HG03442 (cell line): ENCODE results near the gene ZNF587.
"Not testable (repeated sequence)": the region's sequence is repeated elsewhere in the genome, so short reads cannot be mapped to it uniquely, and the experiment has no call there.

Source experiments
- ATAC-seq: cut with Tn5 transposase; IDR thresholded peaks from one replicate; pipeline ENCODE4 v1.9.1; 2021; ENCODE audit warnings: mild to moderate bottlenecking, moderate library complexity; ENCODE audit not compliant: unreplicated experiment

ZNF587 gene

GRCh38 chr19:57886046-57886445 is 36.4 kb downstream of the ZNF587 start:
- no peak for ATAC-seq

GRCh38 chr19:57887195-57887941 is 37.7 kb downstream of the ZNF587 start:
- no peak for ATAC-seq

- ATAC-seq, result no peak
These were observed 38.5 kb downstream of the ZNF587 start for GRCh38 chr19:57888107-57888559.

- peak; percentile 89 for ATAC-seq
These were observed 39.0 kb downstream of the ZNF587 start, which contains the start of gene ZNF814 for GRCh38 chr19:57888560-57889231. TSS of gene ZNF814 (minus strand) at chr19:57889037. CDS start at chr19:57888802, 235 bp downstream.

- ATAC-seq, result not testable (repeated sequence)
These were observed 41.0 kb downstream of the ZNF587 start for GRCh38 chr19:57890706-57891105.

GRCh38 chr19:57900311-57900710 is 50.7 kb downstream of the ZNF587 start:
- no peak for ATAC-seq

- no peak for ATAC-seq
These were observed 54.0 kb downstream of the ZNF587 start for GRCh38 chr19:57903618-57904184.

GRCh38 chr19:57905258-57905657 is 55.6 kb downstream of the ZNF587 start:
- no peak for ATAC-seq

- ATAC-seq, result no peak
These were observed 57.7 kb downstream of the ZNF587 start for GRCh38 chr19:57907394-57907793.

- ATAC-seq, result no peak
These were observed 64.9 kb downstream of the ZNF587 start for GRCh38 chr19:57914531-57914930.
